K562 (cell line): ENCODE measurements around the gene XBP1. TPM values are rescaled to one million over a fixed set of nuclear protein-coding genes. Genes with fewer than 3 reads are reported as not detected.

Source experiments
- ATF3 ChIP-seq, 2 experiments: fragments of 450-650 bp in 1 of 2; sonication (generic) in 1 of 2; formaldehyde crosslinking in 1 of 2; IDR thresholded peaks in 1 of 2; conservative IDR thresholded peaks in 1 of 2; 2 replicates each; pipeline versions ENCODE4 v1.6.1 to v1.8.1; 2016 to 2023; ENCODE audit warnings: mild to moderate bottlenecking in 2 of 2, moderate library complexity in 2 of 2, inconsistent platforms in 1 of 2, missing genetic modification reagents in 1 of 2
- BRD4 ChIP-seq: fragments of 200-600 bp; sonication (generic); IDR thresholded peaks from 2 replicates; pipeline ENCODE4 v1.6.1; 2017; ENCODE audit warnings: inconsistent platforms
- CBX1 ChIP-seq: sonication (generic); IDR thresholded peaks from 2 replicates; pipeline ENCODE4 v1.6.1; 2016; ENCODE audit warnings: antibody characterized with exemption, low read depth, mild to moderate bottlenecking
- CEBPZ ChIP-seq: fragments of 150-350 bp; IDR thresholded peaks from 2 replicates; pipeline ENCODE4 v1.6.1; 2014; ENCODE audit warnings: low read depth, mild to moderate bottlenecking, low read length, borderline replicate concordance
- CTBP1 ChIP-seq: fragments of 450-650 bp; IDR thresholded peaks from 2 replicates; pipeline ENCODE4 v1.6.1; 2016; ENCODE audit warnings: borderline replicate concordance
- E2F3 ChIP-seq: fragments of 250-450 bp; sonication (Bioruptor Pico); IDR thresholded peaks from 2 replicates; pipeline ENCODE4 v1.4.0; 2020; ENCODE audit warnings: mild to moderate bottlenecking
- EHMT2 ChIP-seq: fragments of 450-650 bp; IDR thresholded peaks from 2 replicates; pipeline ENCODE4 v1.6.1; 2018; ENCODE audit warnings: antibody characterized with exemption
- GTF2B ChIP-seq: IDR thresholded peaks from 2 replicates; pipeline ENCODE4 v1.6.1; 2011; ENCODE audit not compliant: insufficient read length; ENCODE audit errors: extremely low read depth
- HMG20B ChIP-seq: fragments of 250-450 bp; sonication (Bioruptor Pico); IDR thresholded peaks from 2 replicates; pipeline ENCODE4 v1.5.0; 2021; ENCODE audit warnings: mild to moderate bottlenecking
- KHSRP ChIP-seq: fragments of 450-650 bp; IDR thresholded peaks from 2 replicates; pipeline ENCODE4 v1.6.1; 2017
- MAFG ChIP-seq: fragments of 450-650 bp; conservative IDR thresholded peaks from 2 replicates; pipeline ENCODE4 v1.6.1; 2016; ENCODE audit warnings: missing genetic modification characterization, missing compliant biosample characterization
- MAZ ChIP-seq, 2 experiments: fragments of 450-650 bp in 1 of 2; sonication (generic) in 1 of 2; formaldehyde crosslinking; IDR thresholded peaks in 1 of 2; conservative IDR thresholded peaks in 1 of 2; 2 replicates each; pipeline versions ENCODE4 v1.4.0 to v1.5.0; 2020; ENCODE audit warnings: mild to moderate bottlenecking in 1 of 2, missing genetic modification reagents in 1 of 2
- NR1H2 ChIP-seq: sonication (generic); formaldehyde crosslinking; IDR thresholded peaks from 2 replicates; pipeline ENCODE4 v1.4.0; 2020; ENCODE audit warnings: mild to moderate bottlenecking, missing genetic modification reagents
- NR2F6 ChIP-seq: fragments of 450-650 bp; formaldehyde crosslinking; IDR thresholded peaks from 2 replicates; pipeline ENCODE4 v1.4.0; 2020; ENCODE audit warnings: mild to moderate bottlenecking
- POLR3G ChIP-seq: IDR thresholded peaks from 2 replicates; pipeline ENCODE4 v1.6.1; 2011; ENCODE audit not compliant: insufficient read length, insufficient replicate concordance; ENCODE audit errors: extremely low read depth
- THRB ChIP-seq: fragments of 450-650 bp; formaldehyde crosslinking; conservative IDR thresholded peaks from 2 replicates; pipeline ENCODE4 v1.4.0; 2022; ENCODE audit warnings: mild to moderate bottlenecking, missing genetic modification characterization
- XRCC5 ChIP-seq: fragments of 200-400 bp; formaldehyde crosslinking; IDR thresholded peaks from 2 replicates; pipeline ENCODE4 v1.6.1; 2017; ENCODE audit warnings: low read depth, mild to moderate bottlenecking, low read length
- ZBTB7A ChIP-seq: IDR thresholded peaks from 2 replicates; pipeline ENCODE4 v1.6.1; 2011; ENCODE audit warnings: low read depth, mild to moderate bottlenecking, low read length, moderate library complexity, borderline replicate concordance; ENCODE audit not compliant: control insufficient read depth
- ZBTB8A ChIP-seq: fragments of 450-650 bp; IDR thresholded peaks from 2 replicates; pipeline ENCODE4 v1.6.1; 2018; ENCODE audit warnings: mild to moderate bottlenecking, moderate library complexity; ENCODE audit not compliant: partially characterized antibody
- ZC3H8 ChIP-seq: fragments of 450-650 bp; IDR thresholded peaks from 2 replicates; pipeline ENCODE4 v1.6.1; 2017
- ZNF57 ChIP-seq: fragments of 450-650 bp; formaldehyde crosslinking; IDR thresholded peaks from 2 replicates; pipeline ENCODE4 v1.4.0; 2020; ENCODE audit warnings: mild to moderate bottlenecking, moderate library complexity
- ZNF589 ChIP-seq: fragments of 200-800 bp; sonication (Bioruptor generic); IDR thresholded peaks from 2 replicates; pipeline ENCODE4 v1.6.1; 2016; ENCODE audit warnings: low read depth, missing genetic modification characterization, missing compliant biosample characterization
- ZNF695 ChIP-seq: fragments of 450-650 bp; formaldehyde crosslinking; IDR thresholded peaks from 2 replicates; pipeline ENCODE4 v1.4.0; 2020; ENCODE audit warnings: mild to moderate bottlenecking, moderate library complexity
- polyA plus RNA-seq, 8 experiments: library from polyadenylated mRNA; depleted of rRNA in 4 of 8; stranded (reverse) in 5 of 8; unstranded in 3 of 8; fragments of >200 nt; fragmentation: Nextera tagmentation in 2 of 8; fragmentation: Illumina TruSeq in 1 of 8; extraction: Ambion mirVana in 2 of 8; extraction: Trizol in 1 of 8; gene quantifications; 2 replicates each; pipeline versions ENCODE4 v1.2.1 to v1.2.3, GENCODE V29; 2011 to 2014; ENCODE audit warnings: inconsistent platforms in 1 of 8, missing spikeins in 1 of 8
- total RNA-seq, 7 experiments: library from RNA; depleted of rRNA in 6 of 7; stranded (reverse); fragments of >200 nt in 6 of 7; fragmentation: Illumina TruSeq in 2 of 7; extraction: Trizol in 2 of 7; gene quantifications; 2 replicates each; pipeline versions ENCODE4 v1.2.1 to v1.2.3, GENCODE V29; 2011 to 2021; ENCODE audit warnings: low replicate concordance in 1 of 7

Gene XBP1
- total and polyA plus RNA-seq, 9 of the 15 experiments (the other 6 are each of a cell fraction or from before 2014, with no cell fraction given) = 25.0 to 218 (median 94.6) TPM

- TF ChIP-seq ZNF57 (CRISPR knock-in tag) = no peak
- no peak for TF ChIP-seq NR2F6
- TF ChIP-seq XRCC5 = no peak
- TF ChIP-seq ZNF589 (CRISPR knock-in tag) = 0 out of 2 replicates have a peak, but pooled peaks have one; percentile 23
- TF ChIP-seq ZC3H8 = no peak
- no peak for TF ChIP-seq CTBP1
- no peak for TF ChIP-seq CEBPZ
- TF ChIP-seq MAFG = no peak
- TF ChIP-seq HMG20B (CRISPR knock-in tag) = no peak
- peak; percentile 77 for TF ChIP-seq BRD4
- no peak for TF ChIP-seq ZNF695
- TF ChIP-seq E2F3 (CRISPR knock-in tag) = no peak
- TF ChIP-seq KHSRP = no peak
- no peak for TF ChIP-seq EHMT2
- TF ChIP-seq CBX1 = no peak
- TF ChIP-seq GTF2B = no peak
- no peak for TF ChIP-seq ATF3 (IDR thresholded peaks at IDR 0.05)
- no peak for TF ChIP-seq ATF3 (CRISPR knock-in tag; conservative IDR thresholded peaks at IDR 0.05)
- TF ChIP-seq THRB (CRISPR knock-in tag) = no peak
- TF ChIP-seq NR1H2 = no peak
- TF ChIP-seq POLR3G = no peak
- TF ChIP-seq ZBTB7A = peak; percentile 12; the same call in 1 of the 2 replicates
- no peak for TF ChIP-seq ZBTB8A
- TF ChIP-seq MAZ (CRISPR knock-in tag; conservative IDR thresholded peaks at IDR 0.05 in 1 of 2, IDR thresholded peaks at IDR 0.05 in 1 of 2) = no peak
Observed at GRCh38 chr22:28799606-28800307, 612 bp downstream of the XBP1 start (continued).
